Fibroblast of lung (primary cell): Measurements from ENCODE around the gene LAMB1. TPM values are rescaled to one million over a fixed set of nuclear protein-coding genes. Genes with fewer than 3 reads are reported as not detected.

Experiments
- DNase-seq, 2 donors: peaks; one replicate each; pipeline versions ENCODE4 v3.0.0 to v3.0.0-alpha.2; 2010; ENCODE audit warnings: low read depth in 2 of 2
- H2AFZ ChIP-seq: 2 replicates; pipeline ENCODE4 v1.5.1; 2012; ENCODE audit warnings: low read length, control low read depth, inconsistent platforms
- H3K27ac ChIP-seq: 2 replicates; pipeline ENCODE4 v1.5.1; 2011; ENCODE audit warnings: low read length, control low read depth; ENCODE audit not compliant: insufficient read depth
- H3K27me3 ChIP-seq: 2 replicates; pipeline ENCODE4 v1.5.1; 2011; ENCODE audit warnings: mild to moderate bottlenecking, low read length; ENCODE audit not compliant: control insufficient read depth, insufficient read depth
- H3K36me3 ChIP-seq: 2 replicates; pipeline ENCODE4 v1.5.1; 2011; ENCODE audit warnings: low read length; ENCODE audit not compliant: control insufficient read depth, insufficient read depth
- H3K4me1 ChIP-seq: 2 replicates; pipeline ENCODE4 v1.5.1; 2011; ENCODE audit warnings: low read length; ENCODE audit not compliant: control insufficient read depth, insufficient read depth; ENCODE audit errors: extremely low read depth
- H3K4me2 ChIP-seq: 2 replicates; pipeline ENCODE4 v1.5.1; 2011; ENCODE audit warnings: low read length, control low read depth; ENCODE audit not compliant: insufficient read depth; ENCODE audit errors: extremely low read depth
- H3K4me3 ChIP-seq, 4 experiments: fragments of 200-600 bp in 1 of 4; sonication (generic) in 1 of 4; replicated peaks in 1 of 4; 2 replicates each; pipeline ENCODE4 v1.5.1; 2011 to 2016; ENCODE audit warnings: low read length in 4 of 4, low read depth in 3 of 4, mild to moderate bottlenecking in 3 of 4, control low read depth in 2 of 4, inconsistent platforms in 1 of 4, mixed read lengths in 1 of 4; ENCODE audit not compliant: insufficient read depth in 1 of 4; ENCODE audit errors: control extremely low read depth in 1 of 4
- H3K79me2 ChIP-seq: 2 replicates; pipeline ENCODE4 v1.5.1; 2012; ENCODE audit warnings: mild to moderate bottlenecking, low read length, inconsistent platforms; ENCODE audit not compliant: control insufficient read depth, insufficient read depth
- H3K9ac ChIP-seq: 2 replicates; pipeline ENCODE4 v1.5.1; 2011; ENCODE audit warnings: mild to moderate bottlenecking, low read length, control low read depth; ENCODE audit not compliant: insufficient read depth
- H3K9me3 ChIP-seq: 2 replicates; pipeline ENCODE4 v1.5.1; 2012; ENCODE audit warnings: low read depth, low read length; ENCODE audit not compliant: control insufficient read depth, insufficient read depth
- H4K20me1 ChIP-seq: 2 replicates; pipeline ENCODE4 v1.5.1; 2011; ENCODE audit warnings: low read length; ENCODE audit not compliant: control insufficient read depth, insufficient read depth; ENCODE audit errors: extremely low read depth
- CTCF ChIP-seq, 2 donors: IDR thresholded peaks in 1 of 2; conservative IDR thresholded peaks in 1 of 2; 1 replicate in 1 of 2; 2 replicates in 1 of 2; pipeline ENCODE4 v1.5.1; 2011 to 2012; ENCODE audit warnings: low read length in 2 of 2, control low read depth in 1 of 2, inconsistent platforms in 1 of 2, low read depth in 1 of 2, mild to moderate bottlenecking in 1 of 2
- EZH2 ChIP-seq: IDR thresholded peaks from 2 replicates; pipeline ENCODE4 v1.5.1; 2012; ENCODE audit warnings: low read length, control low read depth, mild to moderate bottlenecking; ENCODE audit errors: missing control alignments
- polyA plus RNA-seq, 2 donors: library from polyadenylated mRNA; depleted of rRNA in 1 of 2; stranded (reverse) in 1 of 2; unstranded in 1 of 2; fragments of >200 nt; gene quantifications; 2 replicates each; pipeline ENCODE4 v1.2.1, GENCODE V29; 2011 to 2012; ENCODE audit warnings: missing spikeins in 1 of 2
- total RNA-seq: library from RNA; depleted of rRNA; stranded (reverse); fragments of >200 nt; gene quantifications from 2 replicates; pipeline ENCODE4 v1.2.1, GENCODE V29; 2014

LAMB1 gene
- total and polyA plus RNA-seq, 2 donors (not counting 1 experiment from before 2014, with no cell fraction given): 428 to 516 TPM

- H3K36me3 ChIP-seq: peaks cover 31% of the 10 kb centered on the region
- H3K27ac ChIP-seq: no peak overlapping the region
- H4K20me1 ChIP-seq: no peaks in the 10 kb centered on the region
- H3K27me3 ChIP-seq: no peaks in the 10 kb centered on the region
- TF ChIP-seq EZH2 (no peak), CTCF (conservative IDR thresholded peaks at IDR 0.05 in 1 of 2, IDR thresholded peaks at IDR 0.05 in 1 of 2; ENCODE audit: low read depth in 1 of 2, low read length in 2 of 2) (no peak)
- H3K4me1 ChIP-seq: peaks cover 32% of the 10 kb centered on the region
- no peak overlapping the region for H3K4me3 ChIP-seq
- no peaks in the 10 kb centered on the region for H3K9me3 ChIP-seq
- no peaks in the 10 kb centered on the region for H3K79me2 ChIP-seq
- H3K4me2 ChIP-seq: no peak overlapping the region
- H3K9ac ChIP-seq: no peak overlapping the region
- no peak for DNase-seq
- H2AFZ ChIP-seq: no peak overlapping the region
Observed at GRCh38 chr7:107944411-107945169, 58.4 kb downstream of the LAMB1 start.

- H3K36me3 ChIP-seq: peaks cover 30% of the 10 kb centered on the region
- H3K4me3 ChIP-seq: no peak overlapping the region
- H3K27me3 ChIP-seq: no peaks in the 10 kb centered on the region
- H3K4me1 ChIP-seq: peaks cover 35% of the 10 kb centered on the region
- H3K9ac ChIP-seq: no peak overlapping the region
- no peak overlapping the region for H2AFZ ChIP-seq
- no peak for DNase-seq
- no peaks in the 10 kb centered on the region for H4K20me1 ChIP-seq
- H3K9me3 ChIP-seq: no peaks in the 10 kb centered on the region
- TF ChIP-seq CTCF (conservative IDR thresholded peaks at IDR 0.05 in 1 of 2, IDR thresholded peaks at IDR 0.05 in 1 of 2; ENCODE audit: low read depth in 1 of 2, low read length in 2 of 2) (no peak), EZH2 (no peak)
- H3K27ac ChIP-seq: no peak overlapping the region
- no peak overlapping the region for H3K4me2 ChIP-seq
- H3K79me2 ChIP-seq: no peaks in the 10 kb centered on the region
Observed at GRCh38 chr7:107943018-107943417, 59.9 kb downstream of the LAMB1 start.

GRCh38 chr7:107940951-107941350 lies 62.0 kb downstream of the LAMB1 start:
- no peak overlapping the region for H2AFZ ChIP-seq
- H3K9me3 ChIP-seq: no peaks in the 10 kb centered on the region
- H3K4me1 ChIP-seq: peaks cover 23% of the 10 kb centered on the region
- H4K20me1 ChIP-seq: no peaks in the 10 kb centered on the region
- TF ChIP-seq CTCF (conservative IDR thresholded peaks at IDR 0.05 in 1 of 2, IDR thresholded peaks at IDR 0.05 in 1 of 2; ENCODE audit: low read depth in 1 of 2, low read length in 2 of 2): no peak
- no peak for TF ChIP-seq EZH2
- H3K4me3 ChIP-seq: no peak overlapping the region
- H3K79me2 ChIP-seq: no peaks in the 10 kb centered on the region
- H3K4me2 ChIP-seq: no peak overlapping the region
- H3K27ac ChIP-seq: no peak overlapping the region
- H3K9ac ChIP-seq: no peak overlapping the region
- peaks cover 20% of the 10 kb centered on the region for H3K36me3 ChIP-seq
- no peaks in the 10 kb centered on the region for H3K27me3 ChIP-seq
- no peak for DNase-seq
